ENCODE data around the gene GUCY2F. TPM values are rescaled to one million over a fixed set of nuclear protein-coding genes. Genes with fewer than 3 reads are reported as not detected.

Gene GUCY2F
- total RNA-seq, 1 experiment from 2014 or later = not detected

DNA sequence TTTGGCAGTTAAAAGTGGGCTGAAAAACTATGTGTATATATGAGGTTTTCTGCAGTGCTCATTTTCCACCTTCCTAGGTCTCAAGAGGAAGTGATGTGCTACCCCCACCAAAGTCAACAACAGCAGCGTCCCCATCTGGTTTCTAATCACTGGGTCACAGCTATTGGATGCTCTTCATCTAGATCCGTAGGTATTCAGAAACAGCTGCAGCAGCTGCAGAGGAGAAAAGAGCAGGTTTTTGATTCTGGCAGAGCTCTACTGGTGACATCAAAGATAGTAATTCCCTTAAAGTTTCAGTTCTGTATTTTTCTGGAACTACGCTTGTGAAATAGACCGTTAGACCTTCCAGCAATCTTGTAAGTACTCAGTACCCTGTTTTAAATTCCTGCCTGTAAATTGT is 5.8 kb upstream of the GUCY2F start:
- Histone ChIP-seq H3K4me3 (replicated peaks in 1 of 2; ENCODE audit: low read depth in 1 of 2, low read length in 2 of 2) (no peak overlapping the region), H4K20me1 (ENCODE audit: insufficient read depth) (no peaks in the 10 kb centered on the region), H3K79me2 (ENCODE audit: insufficient read depth, low read length) (no peaks in the 10 kb centered on the region), H3K4me1 (ENCODE audit: control insufficient read depth in 1 of 2, insufficient read depth in 2 of 2, low read length in 2 of 2) (no peaks in the 10 kb centered on the region), H3K9me3 (ENCODE audit: control insufficient read depth in 1 of 2, insufficient read depth in 1 of 2, low read depth in 1 of 2, low read length in 2 of 2) (no peaks in the 10 kb centered on the region), H2AFZ (ENCODE audit: low read depth, low read length, poor library complexity, severe bottlenecking) (no peak overlapping the region), H3K27me3 (ENCODE audit: insufficient read depth, low read length) (no peaks in the 10 kb centered on the region), H3K27ac (ENCODE audit: low read depth, low read length) (no peak overlapping the region), H3K4me2 (ENCODE audit: low read length) (no peak overlapping the region), H3K9me2 (ENCODE audit: insufficient read depth) (no peaks in the 10 kb centered on the region), H3K9ac (ENCODE audit: low read length) (no peak overlapping the region), H3K36me3 (ENCODE audit: control insufficient read depth in 1 of 2, insufficient read depth in 2 of 2, low read length in 2 of 2) (no peaks in the 10 kb centered on the region)
- ChIA-PET RAD21 (ENCODE audit: low non-redundant PET in 1 of 2, low total read pairs in 2 of 2, uncharacterized antibody in 2 of 2, unreplicated experiment in 2 of 2) (no interaction called here), POLR2A (no interaction called here), CTCF (interaction anchor here (3.4 kb wide), 1 partner anchor 404 kb away, joined by 24 read pairs; no protein-coding TSS in a partner anchor)
- intact Hi-C loops (cut with micrococcal nuclease) = loop anchor here (10.0 kb wide), 1 partner anchor 927 kb away; no protein-coding TSS in a partner anchor
- no peak for TF ChIP-seq EZH2 (IDR thresholded peaks at IDR 0.05)
- TF ChIP-seq SRF (IDR thresholded peaks at IDR 0.05; ENCODE audit: low read depth) = no peak
- TF ChIP-seq, protein P1, sequence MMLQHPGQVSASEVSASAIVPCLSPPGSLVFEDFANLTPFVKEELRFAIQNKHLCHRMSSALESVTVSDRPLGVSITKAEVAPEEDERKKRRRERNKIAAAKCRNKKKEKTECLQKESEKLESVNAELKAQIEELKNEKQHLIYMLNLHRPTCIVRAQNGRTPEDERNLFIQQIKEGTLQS (IDR thresholded peaks at IDR 0.05) = no peak
- TF ChIP-seq ELF1 (IDR thresholded peaks at IDR 0.05; ENCODE audit: borderline replicate concordance, low read depth) = no peak
- TF ChIP-seq, protein P2, sequence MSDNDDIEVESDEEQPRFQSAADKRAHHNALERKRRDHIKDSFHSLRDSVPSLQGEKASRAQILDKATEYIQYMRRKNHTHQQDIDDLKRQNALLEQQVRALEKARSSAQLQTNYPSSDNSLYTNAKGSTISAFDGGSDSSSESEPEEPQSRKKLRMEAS (IDR thresholded peaks at IDR 0.05) = no peak
- no peak for TF ChIP-seq YY1 (IDR thresholded peaks at IDR 0.05; ENCODE audit: extremely low read depth, insufficient replicate concordance, low read depth, low read length)
- no peak for TF ChIP-seq TCF7L2 (IDR thresholded peaks at IDR 0.05; ENCODE audit: borderline replicate concordance, extremely low read depth, insufficient read depth, insufficient read length)
- ATAC-seq (no peak), DNase-seq (ENCODE audit: low read depth, low spot score) (no peak)
- BruUV-seq (replicated peaks) = no TSS peak
